Measurements from ENCODE around the gene SH3TC1. TPM values are rescaled to one million over a fixed set of nuclear protein-coding genes. Genes with fewer than 3 reads are reported as not detected.
A peak's percentile ranks its signal among the peaks of the same experiment; 100 is the strongest.

SH3TC1 gene
- total RNA-seq, 1 donor from 2014 or later: 5.4 TPM

DNA sequence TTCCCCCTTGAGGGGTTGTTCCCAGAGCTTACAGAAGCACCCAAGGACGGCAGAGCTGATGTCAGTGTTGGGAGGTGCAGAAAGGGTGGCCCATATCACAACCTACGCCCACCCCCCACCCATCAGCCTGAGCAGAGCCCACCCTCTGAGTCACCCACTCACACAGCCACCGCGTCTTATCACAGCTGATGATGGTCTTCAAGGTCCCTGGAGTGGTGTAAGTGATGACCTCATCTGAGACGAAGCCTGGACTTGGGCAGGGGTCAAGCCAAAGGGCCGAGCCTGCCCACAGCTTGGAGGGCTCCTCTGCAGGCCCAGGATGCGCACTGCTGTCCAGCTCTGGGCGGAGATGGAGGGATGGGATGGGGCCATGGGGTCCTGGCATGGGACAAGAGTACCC is 67.4 kb downstream of the SH3TC1 start:
- TF ChIP-seq, protein P1, sequence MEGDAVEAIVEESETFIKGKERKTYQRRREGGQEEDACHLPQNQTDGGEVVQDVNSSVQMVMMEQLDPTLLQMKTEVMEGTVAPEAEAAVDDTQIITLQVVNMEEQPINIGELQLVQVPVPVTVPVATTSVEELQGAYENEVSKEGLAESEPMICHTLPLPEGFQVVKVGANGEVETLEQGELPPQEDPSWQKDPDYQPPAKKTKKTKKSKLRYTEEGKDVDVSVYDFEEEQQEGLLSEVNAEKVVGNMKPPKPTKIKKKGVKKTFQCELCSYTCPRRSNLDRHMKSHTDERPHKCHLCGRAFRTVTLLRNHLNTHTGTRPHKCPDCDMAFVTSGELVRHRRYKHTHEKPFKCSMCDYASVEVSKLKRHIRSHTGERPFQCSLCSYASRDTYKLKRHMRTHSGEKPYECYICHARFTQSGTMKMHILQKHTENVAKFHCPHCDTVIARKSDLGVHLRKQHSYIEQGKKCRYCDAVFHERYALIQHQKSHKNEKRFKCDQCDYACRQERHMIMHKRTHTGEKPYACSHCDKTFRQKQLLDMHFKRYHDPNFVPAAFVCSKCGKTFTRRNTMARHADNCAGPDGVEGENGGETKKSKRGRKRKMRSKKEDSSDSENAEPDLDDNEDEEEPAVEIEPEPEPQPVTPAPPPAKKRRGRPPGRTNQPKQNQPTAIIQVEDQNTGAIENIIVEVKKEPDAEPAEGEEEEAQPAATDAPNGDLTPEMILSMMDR (conservative IDR thresholded peaks at IDR 0.05): no peak

DNA sequence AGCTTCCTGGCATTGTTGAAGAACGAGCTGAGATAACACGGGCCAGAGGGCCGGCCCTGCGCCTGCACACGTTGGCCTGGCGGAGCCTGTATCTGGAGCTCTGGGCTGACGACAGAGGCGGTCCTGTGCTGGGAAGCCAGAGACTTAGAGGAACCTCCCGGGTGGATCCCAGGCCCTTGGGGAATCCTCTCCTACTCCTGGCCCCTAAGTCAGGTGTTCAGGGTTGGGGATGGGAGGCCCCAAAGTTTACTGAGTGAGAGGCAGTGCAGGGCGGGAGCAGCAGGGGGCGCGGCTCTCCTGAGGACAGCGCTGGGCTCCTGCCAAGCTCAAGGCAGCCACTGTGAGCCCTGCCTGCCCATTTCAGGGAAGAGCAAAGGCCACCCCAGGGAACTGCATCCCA is 68.0 kb downstream of the SH3TC1 start:
- H3K27ac Mint-ChIP-seq: no peak overlapping the region
- H3K27me3 Mint-ChIP-seq: peaks cover 32% of the 10 kb centered on the region
- DNase-seq (ENCODE audit: extremely low spot score, unreplicated experiment): no peak
- H3K4me1 Mint-ChIP-seq (ENCODE audit: unreplicated experiment): peaks cover 31% of the 10 kb centered on the region
- TF ChIP-seq, protein P1 (conservative IDR thresholded peaks at IDR 0.05): peak; percentile 74
- H3K4me3 Mint-ChIP-seq: no peak overlapping the region
- H3K9me3 Mint-ChIP-seq: no peaks in the 10 kb centered on the region
- H3K36me3 Mint-ChIP-seq: no peaks in the 10 kb centered on the region

More for the DNA sequence above, 67.4 kb downstream of the SH3TC1 start:
- DNase-seq (ENCODE audit: extremely low spot score, unreplicated experiment): no peak
- no peaks in the 10 kb centered on the region for H3K36me3 Mint-ChIP-seq
- peaks cover 31% of the 10 kb centered on the region for H3K4me1 Mint-ChIP-seq (ENCODE audit: unreplicated experiment)
- H3K27me3 Mint-ChIP-seq: peaks cover 28% of the 10 kb centered on the region
- H3K4me3 Mint-ChIP-seq: no peak overlapping the region
- no peaks in the 10 kb centered on the region for H3K9me3 Mint-ChIP-seq
- H3K27ac Mint-ChIP-seq: no peak overlapping the region

DNA sequence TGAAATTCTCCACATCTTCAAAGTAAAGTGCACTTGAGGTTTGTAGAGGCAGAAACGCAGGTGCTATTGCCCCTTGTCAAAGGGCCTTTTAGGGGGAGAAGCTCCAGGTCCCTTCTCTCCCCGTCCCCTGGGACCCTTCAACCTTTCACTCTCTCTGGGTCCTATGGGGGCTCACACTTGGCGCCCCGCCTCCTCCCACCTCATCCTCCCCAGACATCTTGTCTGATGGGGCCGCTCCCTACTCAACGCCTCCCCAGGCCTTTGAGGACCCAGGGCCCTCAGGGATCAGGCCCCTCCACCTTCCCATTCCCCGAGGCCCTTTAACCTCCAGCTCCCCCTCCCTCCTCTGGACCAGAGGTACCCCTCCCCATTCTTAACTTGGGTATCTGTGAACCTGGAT is 69.1 kb downstream of the SH3TC1 start:
- H3K4me1 Mint-ChIP-seq (ENCODE audit: unreplicated experiment): peaks cover 35% of the 10 kb centered on the region
- TF ChIP-seq, protein P1 (conservative IDR thresholded peaks at IDR 0.05): no peak

GRCh38 chr4:8268901-8269534 is 69.9 kb downstream of the SH3TC1 start:
- Mint-ChIP-seq H3K4me3 (peak overlapping the region; percentile 47), H3K9me3 (no peaks in the 10 kb centered on the region)
- TF ChIP-seq, protein P1 (conservative IDR thresholded peaks at IDR 0.05): no peak

More for the DNA sequence above, 69.1 kb downstream of the SH3TC1 start:
- DNase-seq (ENCODE audit: extremely low spot score, unreplicated experiment): no peak
- no peaks in the 10 kb centered on the region for H3K9me3 Mint-ChIP-seq
- H3K27ac Mint-ChIP-seq: no peak overlapping the region
- peak overlapping the region; percentile 39 for H3K4me3 Mint-ChIP-seq
- no peaks in the 10 kb centered on the region for H3K36me3 Mint-ChIP-seq
- peaks cover 36% of the 10 kb centered on the region for H3K27me3 Mint-ChIP-seq

DNA sequence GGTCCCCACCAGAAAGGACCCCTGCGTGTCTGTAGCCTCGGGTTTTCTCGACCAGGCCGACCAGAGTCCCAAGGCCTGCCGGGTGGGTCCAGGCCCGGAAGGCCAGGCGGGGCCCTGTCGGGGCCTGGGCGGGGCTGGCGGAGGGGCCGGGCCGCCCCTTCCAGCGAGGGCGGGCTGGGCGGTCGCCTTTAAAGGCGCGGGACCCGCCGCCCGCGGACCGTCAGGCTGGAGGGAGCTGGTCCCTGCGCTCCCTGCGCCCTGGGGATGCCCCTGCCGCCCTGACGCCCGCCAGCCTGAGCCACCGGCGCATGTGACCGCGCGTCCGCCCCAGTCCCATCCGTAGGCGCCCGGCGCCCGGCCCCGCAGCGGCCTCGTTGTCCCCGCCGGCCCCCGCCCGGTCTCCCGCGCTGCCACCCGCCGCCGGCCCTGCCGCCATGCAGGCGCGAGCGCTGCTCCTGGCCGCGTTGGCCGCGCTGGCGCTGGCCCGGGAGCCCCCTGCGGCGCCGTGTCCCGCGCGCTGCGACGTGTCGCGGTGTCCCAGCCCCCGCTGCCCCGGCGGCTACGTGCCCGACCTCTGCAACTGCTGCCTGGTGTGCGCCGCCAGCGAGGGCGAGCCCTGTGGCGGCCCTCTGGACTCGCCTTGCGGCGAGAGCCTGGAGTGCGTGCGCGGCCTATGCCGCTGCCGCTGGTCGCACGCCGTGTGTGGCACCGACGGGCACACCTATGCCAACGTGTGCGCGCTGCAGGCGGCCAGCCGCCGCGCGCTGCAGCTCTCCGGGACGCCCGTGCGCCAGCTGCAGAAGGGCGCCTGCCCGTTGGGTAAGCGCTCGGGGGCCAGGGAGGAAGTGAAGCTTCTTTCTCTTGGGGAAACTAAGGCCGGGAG is 70.7 kb downstream of the SH3TC1 start, which contains the start of gene HTRA3:
HTRA3 (plus strand) TSS at position 220 of the 883 bp plus-strand sequence; CDS start at position 435, 215 bp downstream.
- Mint-ChIP-seq H3K27me3 (peaks cover 30% of the 10 kb centered on the region), H3K9me3 (no peaks in the 10 kb centered on the region), H3K4me3 (peak within 1 kb of the TSS; percentile 47), H3K27ac (no peak within 1 kb of the TSS), H3K4me1 (ENCODE audit: unreplicated experiment) (peaks cover 31% of the 10 kb centered on the region), H3K36me3 (no peaks in the 10 kb centered on the region)
- TF ChIP-seq, protein P1 (conservative IDR thresholded peaks at IDR 0.05): peak; percentile 27
- no peak for DNase-seq (ENCODE audit: extremely low spot score, unreplicated experiment)

More at GRCh38 chr4:8268901-8269534, 69.9 kb downstream of the SH3TC1 start:
- H3K4me1 Mint-ChIP-seq (ENCODE audit: unreplicated experiment): peaks cover 27% of the 10 kb centered on the region
- H3K36me3 Mint-ChIP-seq: no peaks in the 10 kb centered on the region
- H3K27ac Mint-ChIP-seq: no peak overlapping the region
- no peak for DNase-seq (ENCODE audit: extremely low spot score, unreplicated experiment)
- peaks cover 31% of the 10 kb centered on the region for H3K27me3 Mint-ChIP-seq
